IMR-90 (cell line): ENCODE results near the gene AKIRIN2. TPM values are rescaled to one million over a fixed set of nuclear protein-coding genes. Genes with fewer than 3 reads are reported as not detected.

Experiments used
- ATAC-seq: fragments of 200-7000 bp; cut with Tn5 transposase; 2 replicates; pipeline ENCODE4 v1.9.1; 2020; ENCODE audit warnings: low read depth, mild to moderate bottlenecking, moderate library complexity
- BruUV-seq: library from RNA; stranded (reverse); fragments of 400-500 nt; replicated peaks from 2 replicates; lab custom pipeline; 2021; lab: Mats Ljungman, UMichigan
- CTCF ChIA-PET: fragments of 300-600 bp; formaldehyde crosslinking; extraction: SDS; loops from one replicate; lab custom pipeline; 2021; ENCODE audit warnings: antibody characterized with exemption; lab: Yijun Ruan, JAX
- POLR2A ChIA-PET: fragments of 300-600 bp; sonication (Branson Sonifier 250); formaldehyde crosslinking; loops from one replicate; lab custom pipeline; 2022; ENCODE audit warnings: antibody characterized with exemption; ENCODE audit not compliant: unreplicated experiment; lab: Charles Lee
- DNase-seq: peaks from one replicate; pipeline ENCODE4 v3.0.0; 2013
- H2AFZ ChIP-seq: replicated peaks from 2 replicates; pipeline ENCODE3; 2013; ENCODE audit warnings: low read length, mild to moderate bottlenecking; ENCODE audit not compliant: poor library complexity
- H2AK5ac ChIP-seq: 2 replicates; pipeline ENCODE4 v1.6.1; 2013; ENCODE audit warnings: low read depth, low read length, inconsistent platforms
- H2AK9ac ChIP-seq: replicated peaks from 2 replicates; pipeline ENCODE3; 2013; ENCODE audit warnings: mild to moderate bottlenecking, low read depth, low read length, moderate library complexity; ENCODE audit not compliant: poor library complexity
- H2BK120ac ChIP-seq: 2 replicates; pipeline ENCODE4 v1.6.1; 2013; ENCODE audit warnings: low read depth, low read length, inconsistent platforms
- H2BK15ac ChIP-seq: 3 replicates; pipeline ENCODE4 v1.6.1; 2013; ENCODE audit warnings: low read depth, low read length, inconsistent platforms
- H2BK20ac ChIP-seq: 2 replicates; pipeline ENCODE4 v1.6.1; 2013; ENCODE audit warnings: low read depth, mild to moderate bottlenecking, inconsistent platforms, low read length, moderate library complexity
- H2BK5ac ChIP-seq: 2 replicates; pipeline ENCODE4 v1.6.1; 2013; ENCODE audit warnings: mild to moderate bottlenecking, low read depth, low read length, inconsistent platforms; ENCODE audit not compliant: poor library complexity, severe bottlenecking
- H3K14ac ChIP-seq: replicated peaks from 2 replicates; pipeline ENCODE4 v1.6.1; 2013; ENCODE audit warnings: low read depth, low read length, inconsistent platforms
- H3K18ac ChIP-seq: 2 replicates; pipeline ENCODE4 v1.6.1; 2013; ENCODE audit warnings: low read depth, low read length, control low read depth
- H3K23ac ChIP-seq: 2 replicates; pipeline ENCODE4 v1.6.1; 2013; ENCODE audit warnings: low read depth, low read length, inconsistent platforms
- H3K27ac ChIP-seq: 2 replicates; pipeline ENCODE4 v1.5.1; 2013; ENCODE audit warnings: mild to moderate bottlenecking, control low read depth, low read length; ENCODE audit not compliant: insufficient read depth
- H3K27me3 ChIP-seq: 2 replicates; pipeline ENCODE4 v1.6.1; 2013; ENCODE audit warnings: low read length; ENCODE audit not compliant: control insufficient read depth, insufficient read depth
- H3K36me3 ChIP-seq: 2 replicates; pipeline ENCODE4 v1.6.1; 2013; ENCODE audit warnings: low read length, mixed read lengths; ENCODE audit not compliant: control insufficient read depth, insufficient read depth
- H3K4ac ChIP-seq: 2 replicates; pipeline ENCODE4 v1.6.1; 2013; ENCODE audit warnings: low read depth, low read length, inconsistent platforms
- H3K4me1 ChIP-seq: 2 replicates; pipeline ENCODE4 v1.6.1; 2013; ENCODE audit warnings: low read length, mixed read lengths; ENCODE audit not compliant: control insufficient read depth, insufficient read depth
- H3K4me2 ChIP-seq: 2 replicates; pipeline ENCODE4 v1.6.1; 2013; ENCODE audit warnings: low read depth, mild to moderate bottlenecking, control low read depth, low read length, moderate library complexity
- H3K4me3 ChIP-seq: 2 replicates; pipeline ENCODE4 v1.5.1; 2013; ENCODE audit warnings: low read depth, mild to moderate bottlenecking, control low read depth, low read length, moderate library complexity; ENCODE audit not compliant: insufficient read depth
- H3K56ac ChIP-seq: 2 replicates; pipeline ENCODE4 v1.6.1; 2013; ENCODE audit warnings: low read length, inconsistent platforms; ENCODE audit not compliant: insufficient read depth; ENCODE audit errors: extremely low read depth
- H3K79me1 ChIP-seq, 2 experiments: 2 replicates each; pipeline ENCODE4 v1.6.1; 2013; ENCODE audit warnings: low read length in 2 of 2, inconsistent platforms in 1 of 2, low read depth in 1 of 2
- H3K9ac ChIP-seq: 2 replicates; pipeline ENCODE4 v1.6.1; 2013; ENCODE audit warnings: low read depth, low read length, control low read depth
- H3K9me1 ChIP-seq: 2 replicates; pipeline ENCODE4 v1.6.1; 2013; ENCODE audit warnings: low read length, inconsistent platforms; ENCODE audit not compliant: insufficient read depth
- H3K9me3 ChIP-seq: 2 replicates; pipeline ENCODE4 v1.6.1; 2013; ENCODE audit warnings: low read length; ENCODE audit not compliant: control insufficient read depth, insufficient read depth
- H4K20me1 ChIP-seq: 2 replicates; pipeline ENCODE4 v1.6.1; 2013; ENCODE audit warnings: low read length, inconsistent platforms; ENCODE audit not compliant: insufficient read depth
- H4K5ac ChIP-seq: 2 replicates; pipeline ENCODE4 v1.6.1; 2013; ENCODE audit warnings: mild to moderate bottlenecking, low read depth, low read length, control low read depth
- H4K8ac ChIP-seq, 2 experiments: 2 replicates each; pipeline ENCODE4 v1.6.1; 2013; ENCODE audit warnings: low read depth in 2 of 2, low read length in 2 of 2, control low read depth in 1 of 2, inconsistent platforms in 1 of 2
- H4K91ac ChIP-seq: 2 replicates; pipeline ENCODE4 v1.6.1; 2013; ENCODE audit warnings: low read depth, low read length, inconsistent platforms; ENCODE audit not compliant: insufficient read depth
- BHLHE40 ChIP-seq: fragments of 150-350 bp; IDR thresholded peaks from 2 replicates; pipeline ENCODE4 v1.6.1; 2016; ENCODE audit warnings: mild to moderate bottlenecking, low read depth, low read length
- CEBPB ChIP-seq: IDR thresholded peaks from 2 replicates; pipeline ENCODE4 v1.6.1; 2012; ENCODE audit warnings: low read depth, low read length, improper control_type of control experiment
- FOS ChIP-seq: fragments of 150-350 bp; IDR thresholded peaks from 2 replicates; pipeline ENCODE4 v1.6.1; 2016; ENCODE audit warnings: low read depth, low read length
- RCOR1 ChIP-seq: IDR thresholded peaks from 2 replicates; pipeline ENCODE4 v1.6.1; 2012; ENCODE audit warnings: mild to moderate bottlenecking, low read length, improper control_type of control experiment; ENCODE audit not compliant: insufficient replicate concordance
- SMC3 ChIP-seq: fragments of 150-350 bp; IDR thresholded peaks from 2 replicates; pipeline ENCODE4 v1.6.1; 2016; ENCODE audit warnings: low read depth, mild to moderate bottlenecking, antibody characterized with exemption, low read length, moderate library complexity
- dilution Hi-C: fragments of 300-500 bp; cut with HindIII; formaldehyde crosslinking; loops from one replicate; pipeline ENCODE4 v1.14.3; 2018; ENCODE audit warnings: low sequenced_read_pairs; ENCODE audit not compliant: unreplicated experiment
- in situ Hi-C: fragments of 300-500 bp; cut with MboI; formaldehyde crosslinking; loops from 3 replicates; pipeline ENCODE4 v1.14.3; 2019; ENCODE audit warnings: low sequenced_read_pairs, inconsistent platforms, mixed read lengths
- intact Hi-C: fragments of 100-400 bp; cut with micrococcal nuclease; formaldehyde crosslinking; loops from 2 replicates; pipeline ENCODE4 v1.10.0; 2022
- polyA plus RNA-seq, 3 experiments: library from polyadenylated mRNA; depleted of rRNA; stranded (reverse); fragments of >200 nt; gene quantifications; 2 replicates each; pipeline ENCODE4 v1.2.3, GENCODE V29; 2012; ENCODE audit warnings: low replicate concordance in 1 of 3
- total RNA-seq: library from RNA; depleted of rRNA; stranded (reverse); fragments of >200 nt; gene quantifications from 2 replicates; pipeline ENCODE4 v1.2.3, GENCODE V29; 2012
- TF ChIP-seq, protein P1 (sequence below): conservative IDR thresholded peaks from 2 replicates; pipeline ENCODE4 v1.5.1; 2012; ENCODE audit warnings: mild to moderate bottlenecking, low read depth, low read length, improper control_type of control experiment
- TF ChIP-seq, protein P2 (sequence below): fragments of 150-350 bp; IDR thresholded peaks from 2 replicates; pipeline ENCODE4 v1.6.1; 2016; ENCODE audit warnings: low read depth, mild to moderate bottlenecking, low read length, moderate library complexity, borderline replicate concordance

The AKIRIN2 gene
- total and polyA plus RNA-seq, 2 of the 4 experiments (the other 2 are of a cell fraction) = 7.9 to 26.6 TPM

DNA sequence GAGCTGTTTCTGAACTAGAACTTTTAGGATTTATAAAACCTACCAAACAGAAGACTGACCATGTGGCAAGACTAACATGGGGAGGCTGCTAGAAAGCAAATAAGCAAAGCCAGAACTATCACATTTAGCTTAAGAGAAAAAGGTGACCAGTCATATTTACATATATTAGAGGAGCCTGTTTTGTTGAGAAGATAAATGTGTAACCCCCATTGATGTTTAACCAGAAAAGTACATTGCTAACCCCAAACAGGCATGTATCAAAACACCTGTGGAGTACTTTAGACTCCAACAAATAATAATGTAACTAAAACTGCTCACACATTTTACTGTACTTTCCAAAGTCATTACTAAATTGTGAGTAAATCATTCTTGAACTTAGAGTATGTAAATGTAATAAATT, 35.0 kb downstream of the AKIRIN2 start:
- POLR2A ChIA-PET = no interaction called here
- H3K27me3 ChIP-seq = no peaks in the 10 kb centered on the region
- no peak overlapping the region for H2AFZ ChIP-seq
- no peak overlapping the region for H3K27ac ChIP-seq
- no peak overlapping the region for H2AK5ac ChIP-seq
- no peak overlapping the region for H3K4me2 ChIP-seq
- H3K4me3 ChIP-seq = no peak overlapping the region
- no peak overlapping the region for H2AK9ac ChIP-seq
- H3K79me1 ChIP-seq = peaks cover 2 to 21% of the 10 kb centered on the region in 2 experiments; a peak in 3 of 4 replicates
- H3K9me3 ChIP-seq = no peaks in the 10 kb centered on the region
- no peak overlapping the region for H3K4ac ChIP-seq
- in situ Hi-C loops (no loop called here), dilution Hi-C loops (no loop called here), intact Hi-C loops (no loop called here)
- no peak overlapping the region for H3K23ac ChIP-seq
- no peak overlapping the region for H4K91ac ChIP-seq
- no peak overlapping the region for H2BK15ac ChIP-seq
- H3K14ac ChIP-seq = no peak overlapping the region
- ATAC-seq (no peak), DNase-seq (no peak)
- no peak overlapping the region for H2BK120ac ChIP-seq
- BruUV-seq = no TSS peak
- no peak overlapping the region for H2BK20ac ChIP-seq
- CTCF ChIA-PET = no interaction called here
- H2BK5ac ChIP-seq = no peak overlapping the region
- peaks cover 5% of the 10 kb centered on the region; the same call in 1 of the 2 replicates for H3K9me1 ChIP-seq
- peaks cover 11% of the 10 kb centered on the region for H3K36me3 ChIP-seq
- no peak overlapping the region for H3K18ac ChIP-seq
- H4K20me1 ChIP-seq = no peaks in the 10 kb centered on the region
- TF ChIP-seq CEBPB (no peak), RCOR1 (no peak), BHLHE40 (no peak), SMC3 (no peak), FOS (no peak)
- TF ChIP-seq, protein P1, sequence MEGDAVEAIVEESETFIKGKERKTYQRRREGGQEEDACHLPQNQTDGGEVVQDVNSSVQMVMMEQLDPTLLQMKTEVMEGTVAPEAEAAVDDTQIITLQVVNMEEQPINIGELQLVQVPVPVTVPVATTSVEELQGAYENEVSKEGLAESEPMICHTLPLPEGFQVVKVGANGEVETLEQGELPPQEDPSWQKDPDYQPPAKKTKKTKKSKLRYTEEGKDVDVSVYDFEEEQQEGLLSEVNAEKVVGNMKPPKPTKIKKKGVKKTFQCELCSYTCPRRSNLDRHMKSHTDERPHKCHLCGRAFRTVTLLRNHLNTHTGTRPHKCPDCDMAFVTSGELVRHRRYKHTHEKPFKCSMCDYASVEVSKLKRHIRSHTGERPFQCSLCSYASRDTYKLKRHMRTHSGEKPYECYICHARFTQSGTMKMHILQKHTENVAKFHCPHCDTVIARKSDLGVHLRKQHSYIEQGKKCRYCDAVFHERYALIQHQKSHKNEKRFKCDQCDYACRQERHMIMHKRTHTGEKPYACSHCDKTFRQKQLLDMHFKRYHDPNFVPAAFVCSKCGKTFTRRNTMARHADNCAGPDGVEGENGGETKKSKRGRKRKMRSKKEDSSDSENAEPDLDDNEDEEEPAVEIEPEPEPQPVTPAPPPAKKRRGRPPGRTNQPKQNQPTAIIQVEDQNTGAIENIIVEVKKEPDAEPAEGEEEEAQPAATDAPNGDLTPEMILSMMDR = no peak
- TF ChIP-seq, protein P2, sequence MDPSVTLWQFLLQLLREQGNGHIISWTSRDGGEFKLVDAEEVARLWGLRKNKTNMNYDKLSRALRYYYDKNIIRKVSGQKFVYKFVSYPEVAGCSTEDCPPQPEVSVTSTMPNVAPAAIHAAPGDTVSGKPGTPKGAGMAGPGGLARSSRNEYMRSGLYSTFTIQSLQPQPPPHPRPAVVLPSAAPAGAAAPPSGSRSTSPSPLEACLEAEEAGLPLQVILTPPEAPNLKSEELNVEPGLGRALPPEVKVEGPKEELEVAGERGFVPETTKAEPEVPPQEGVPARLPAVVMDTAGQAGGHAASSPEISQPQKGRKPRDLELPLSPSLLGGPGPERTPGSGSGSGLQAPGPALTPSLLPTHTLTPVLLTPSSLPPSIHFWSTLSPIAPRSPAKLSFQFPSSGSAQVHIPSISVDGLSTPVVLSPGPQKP = no peak
- H4K5ac ChIP-seq = no peak overlapping the region
- no peak overlapping the region for H3K9ac ChIP-seq
- H3K4me1 ChIP-seq = peaks cover 12% of the 10 kb centered on the region
- H3K56ac ChIP-seq = no peak overlapping the region
- H4K8ac ChIP-seq = no peak overlapping the region
